Right lung (tissue), 10 donors: ENCODE data around the gene ACACA. TPM values are rescaled to one million over a fixed set of nuclear protein-coding genes. Genes with fewer than 3 reads are reported as not detected.
"Not testable (repeated sequence)": the region's sequence is repeated elsewhere in the genome, so short reads cannot be mapped to it uniquely, and the experiment has no call there.

Experiments used
- DNase-seq, 2 donors: peaks; one replicate each; pipeline ENCODE4 v3.0.0-alpha.2; 2013
- long read RNA-seq, 8 donors: transcript quantifications; one replicate each; lab custom pipeline, GENCODE V29; 2026
- polyA plus RNA-seq, 5 donors: library from polyadenylated mRNA; unstranded; fragments of 120-200 nt; gene quantifications; one replicate each; pipeline versions ENCODE4 v1.2.1 to v1.2.3, GENCODE V29; 2013; ENCODE audit warnings: inconsistent platforms in 1 of 5, low replicate concordance in 1 of 5; ENCODE audit not compliant: insufficient read length in 5 of 5, insufficient read depth in 1 of 5

Gene ACACA
- polyA plus RNA-seq: 10 to 100 TPM; 40.8 to 60.5 (median 49.2) TPM
- long read RNA-seq, donor 1, partial matches to known transcripts: 31 of 31 reads
- long read RNA-seq, donor 1, other reads (novel, unspliced or antisense): 0 of 31 reads
- long read RNA-seq, donor 2: 0 reads
- long read RNA-seq, donor 3, full-length matches to known transcripts: 1 of 1 reads
- long read RNA-seq, donor 3, partial matches to known transcripts: 0 of 1 reads
- long read RNA-seq, donor 3, other reads (novel, unspliced or antisense): 0 of 1 reads
- long read RNA-seq, donor 4: 0 reads
- long read RNA-seq, donor 5, partial matches to known transcripts: 0 of 1 reads
- long read RNA-seq, donor 5, other reads (novel, unspliced or antisense): 0 of 1 reads
- long read RNA-seq, donor 6, partial matches to known transcripts: 5 of 5 reads
- long read RNA-seq, donor 6, other reads (novel, unspliced or antisense): 0 of 5 reads
- long read RNA-seq, donor 7, partial matches to known transcripts: 13 of 13 reads
- long read RNA-seq, donor 7, other reads (novel, unspliced or antisense): 0 of 13 reads
- long read RNA-seq, donor 8: 0 reads

DNA sequence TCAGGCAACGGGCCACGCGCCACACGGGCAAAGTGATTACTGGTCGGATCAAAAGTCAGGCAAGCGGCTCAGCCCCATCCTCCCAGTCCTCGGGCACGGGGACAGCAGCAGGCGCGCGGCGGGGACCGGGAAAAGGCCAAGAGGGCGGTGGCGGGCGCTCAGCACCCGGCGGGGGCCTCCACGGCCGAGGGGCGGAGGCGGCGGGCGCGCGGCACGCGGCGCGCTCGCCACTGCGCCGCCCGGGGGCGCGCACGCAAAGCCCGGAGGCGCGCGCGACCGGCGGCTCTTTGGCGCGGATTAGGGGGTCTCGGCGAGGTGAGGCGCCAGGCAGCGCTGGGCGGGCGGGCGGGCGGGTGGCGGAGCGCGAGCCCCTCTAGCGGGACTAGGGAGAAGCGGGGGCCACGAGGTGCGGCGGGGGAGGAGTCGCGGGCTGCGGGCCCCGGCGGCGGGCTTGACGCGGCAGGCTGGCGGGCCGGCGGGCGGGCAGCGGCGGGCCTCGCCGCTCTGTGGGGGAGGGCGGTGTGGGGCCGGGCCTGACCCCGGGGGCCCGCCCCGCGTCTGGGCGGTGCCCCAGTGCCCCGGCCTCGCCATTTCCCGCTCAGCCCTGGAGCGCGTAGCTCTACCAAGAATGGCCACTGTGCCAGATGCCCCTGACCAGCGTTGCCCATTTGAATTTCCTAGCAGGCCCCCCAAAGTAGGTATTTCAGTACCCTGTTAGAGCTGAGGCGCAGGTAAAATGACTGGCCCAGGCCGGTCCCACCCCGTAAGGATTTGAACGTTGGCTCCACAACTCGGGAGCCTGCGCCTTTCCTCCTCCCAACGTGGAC is at the start of gene ACACA, which contains the start of gene TADA2A:
Gene ACACA (minus strand): TSS at position 202 of the 827 bp plus-strand sequence. CDS start 537 bp downstream, outside the sequence.
Gene TADA2A (plus strand): TSS at position 252 of the 827 bp plus-strand sequence. CDS start 4,480 bp downstream, outside the sequence.
- peak; percentile 66 to 75 for DNase-seq

DNA sequence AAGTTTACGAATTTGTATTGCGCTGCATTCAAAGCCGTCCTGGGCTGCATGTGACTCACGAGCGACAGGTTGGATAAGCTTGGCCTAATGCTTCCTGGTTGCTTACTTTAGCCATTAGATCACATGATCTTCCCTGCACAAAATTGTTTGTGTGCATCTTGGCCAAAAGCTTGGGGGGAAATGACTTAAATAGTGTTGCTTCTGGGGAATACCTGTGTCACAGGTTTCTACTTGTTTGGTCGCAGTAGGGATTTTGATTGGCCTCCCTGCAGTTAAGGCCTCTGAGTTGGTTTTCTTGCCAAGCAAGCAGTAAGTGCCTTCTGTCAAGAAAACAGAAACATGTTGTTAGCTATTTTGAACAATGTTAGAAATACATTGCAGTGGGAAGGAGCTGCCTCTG is 43.5 kb upstream of the ACACA start:
- no peak for DNase-seq

DNA sequence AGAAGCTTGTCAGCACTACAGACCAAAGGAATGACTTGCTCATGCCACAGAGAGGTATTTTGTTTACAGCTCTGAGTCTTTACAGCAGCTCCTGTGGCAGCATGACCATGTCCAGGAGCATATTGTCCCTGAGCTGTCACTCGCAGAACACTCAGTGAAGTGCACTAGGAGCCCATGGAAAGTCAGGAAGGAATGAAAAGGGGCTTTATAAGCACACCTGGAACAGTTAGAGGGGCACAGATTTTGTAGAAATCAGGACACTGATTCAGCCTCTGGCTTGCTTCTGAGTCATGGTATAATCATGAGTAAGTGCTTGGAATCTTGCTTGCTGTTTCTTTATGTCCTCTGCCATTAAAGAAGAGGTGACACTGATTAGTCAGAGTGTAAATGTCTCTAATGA is 41.0 kb upstream of the ACACA start:
- no peak for DNase-seq

GRCh38 chr17:37446027-37446426 is 39.4 kb upstream of the ACACA start:
- no peak for DNase-seq

GRCh38 chr17:37441369-37442014 is 34.9 kb upstream of the ACACA start:
- DNase-seq: not testable (repeated sequence)

DNA sequence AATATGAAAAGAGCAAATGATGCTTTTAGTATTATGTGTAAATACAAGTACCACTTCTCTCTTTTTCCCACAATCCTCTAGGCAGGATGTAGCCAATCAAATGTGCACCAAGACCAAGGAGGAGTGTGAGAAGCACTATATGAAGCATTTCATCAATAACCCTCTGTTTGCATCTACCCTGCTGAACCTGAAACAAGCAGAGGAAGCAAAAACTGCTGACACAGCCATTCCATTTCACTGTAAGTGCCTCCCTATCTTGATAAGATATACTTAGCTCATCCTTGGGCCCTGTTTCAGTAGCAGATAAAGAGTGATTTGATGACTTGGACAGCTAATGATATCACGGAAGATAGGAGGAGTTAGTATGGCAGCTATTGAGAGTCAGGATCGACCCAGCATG is 33.8 kb upstream of the ACACA start:
- DNase-seq: no peak

GRCh38 chr17:37438141-37438540 is 31.5 kb upstream of the ACACA start:
- no peak for DNase-seq

DNA sequence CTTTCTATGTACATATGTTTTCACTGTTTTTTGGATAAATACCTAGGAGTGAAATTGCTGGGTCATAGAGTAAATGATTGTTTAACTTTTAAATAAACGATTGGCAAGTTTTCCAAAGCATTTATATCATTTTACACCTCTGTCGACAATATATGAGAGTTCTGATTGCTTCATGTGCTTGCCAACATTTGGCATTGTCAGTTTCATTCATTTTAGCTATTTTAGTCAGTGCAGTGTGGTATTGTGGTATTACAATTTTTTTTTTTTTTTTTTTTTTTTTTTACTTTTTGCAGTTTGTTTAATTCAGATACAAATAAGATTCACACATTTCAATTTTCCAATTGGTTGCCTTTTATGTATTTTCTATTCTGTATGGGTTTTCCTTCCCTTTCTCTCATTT is 26.0 kb upstream of the ACACA start:
- DNase-seq: no peak

GRCh38 chr17:37430051-37430627 is 23.5 kb upstream of the ACACA start:
- DNase-seq: no peak

DNA sequence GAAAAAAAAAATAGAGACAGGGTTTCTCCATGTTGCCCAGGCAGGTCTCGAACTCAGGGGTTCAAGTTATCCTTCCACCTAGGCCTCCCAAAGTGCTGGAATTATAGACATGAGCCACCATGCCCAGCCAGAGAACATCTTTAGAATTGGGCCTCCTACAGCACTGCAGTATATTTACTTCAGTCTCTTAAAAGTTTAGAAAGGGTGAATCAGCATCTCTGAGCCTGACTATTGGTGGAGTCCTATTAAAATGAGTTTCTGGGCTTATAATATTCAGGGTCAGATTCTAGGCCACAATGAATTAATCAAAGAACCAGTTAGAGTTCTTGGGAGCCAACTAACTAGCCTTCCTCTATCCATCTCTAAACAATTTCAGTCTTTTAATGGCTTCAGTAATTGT is 22.8 kb upstream of the ACACA start:
- no peak for DNase-seq

GRCh38 chr17:37429039-37429438 is 22.4 kb upstream of the ACACA start:
- no peak for DNase-seq

- no peak for DNase-seq
Measured at GRCh38 chr17:37425268-37425667, 18.6 kb upstream of the ACACA start.

GRCh38 chr17:37422971-37423625 is 16.5 kb upstream of the ACACA start:
- no peak for DNase-seq

DNA sequence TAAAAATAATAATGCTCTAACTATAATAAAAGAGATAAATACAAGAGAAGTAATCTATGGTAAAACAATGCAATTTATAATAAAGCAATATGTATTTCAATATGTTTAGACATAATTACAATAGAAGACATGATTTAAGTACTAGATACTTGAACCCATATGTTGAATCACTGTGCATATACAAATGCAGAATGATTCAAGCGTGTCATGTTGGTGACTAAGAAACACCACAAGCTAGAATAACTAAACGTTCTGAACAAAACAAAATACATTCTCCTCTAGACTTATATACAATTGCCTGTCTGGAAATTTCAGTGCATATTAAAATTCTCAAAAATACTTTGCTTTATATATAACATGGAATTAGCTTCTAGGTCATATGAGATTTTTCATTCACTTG is 11.2 kb upstream of the ACACA start:
- no peak for DNase-seq

DNA sequence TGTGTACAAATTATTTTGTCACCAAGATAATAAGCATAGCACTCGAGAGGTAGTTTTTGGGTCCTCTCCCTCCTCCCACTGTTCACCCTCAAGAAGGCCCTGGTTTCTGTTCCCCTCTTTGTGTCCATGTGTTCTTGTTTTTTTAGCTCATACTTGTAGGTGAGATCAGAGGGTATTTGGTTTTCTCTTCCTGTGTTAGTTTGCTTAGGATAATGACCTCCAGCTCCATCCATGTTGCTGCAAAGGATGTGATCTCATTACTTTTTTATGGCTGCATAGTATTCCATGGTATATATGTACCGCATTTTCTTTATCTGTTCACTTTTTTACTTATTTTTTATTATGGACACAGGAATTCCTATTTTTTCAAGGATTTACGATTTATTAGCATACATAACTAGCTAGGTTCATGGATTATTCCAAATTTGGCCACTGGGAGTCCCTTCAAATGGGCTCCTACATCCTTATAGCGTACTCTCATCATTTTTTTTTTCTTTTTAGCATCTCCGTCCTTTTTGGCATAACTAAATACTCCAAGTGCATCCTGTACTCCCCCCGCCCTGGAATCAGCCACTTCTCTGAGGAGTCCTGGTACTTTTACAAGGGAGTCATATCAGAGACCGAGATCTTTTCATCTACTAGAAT is 7.4 kb upstream of the ACACA start:
- no peak for DNase-seq

DNA sequence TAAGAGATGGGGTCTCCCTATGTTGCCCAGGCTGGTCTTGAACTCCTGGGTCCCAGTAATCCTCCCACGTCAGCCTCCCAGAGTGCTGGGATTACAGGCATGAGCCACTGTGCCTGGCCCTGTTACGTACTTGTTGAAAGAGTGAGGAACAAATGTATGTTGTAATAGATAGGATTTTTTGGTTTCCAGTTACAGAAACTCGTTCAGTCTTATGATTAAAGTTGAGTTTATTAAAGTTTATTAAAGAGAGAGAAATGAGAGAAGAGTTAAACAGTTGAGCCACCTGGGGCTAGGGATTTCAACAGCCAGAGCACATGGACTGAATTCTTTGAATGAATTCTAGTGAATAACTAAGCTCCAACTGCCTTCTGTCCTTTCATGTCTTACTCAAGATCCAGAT is 3.7 kb upstream of the ACACA start:
- DNase-seq: no peak

DNA sequence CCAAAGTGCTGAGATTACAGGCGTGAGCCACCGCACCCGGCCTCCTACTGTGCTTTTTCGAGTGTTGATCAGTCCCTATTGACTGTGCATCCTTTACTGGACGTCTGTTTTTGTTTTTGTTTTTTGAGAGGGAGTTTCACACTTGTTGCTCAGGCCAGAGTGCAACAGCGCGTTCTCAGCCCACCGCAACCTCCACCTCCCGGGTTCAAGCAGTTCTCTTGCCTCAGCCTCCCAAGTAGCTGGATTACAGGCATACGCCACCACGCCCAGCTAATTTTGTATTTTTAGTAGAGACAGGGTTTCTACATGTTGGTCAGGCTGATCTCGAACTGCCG is 1.5 kb upstream of the ACACA start:
- DNase-seq: not testable (repeated sequence)

GRCh38 chr17:37405955-37406634 is 541 bp downstream of the ACACA start:
- peak in 1 of 2 donors; percentile 14 for DNase-seq

GRCh38 chr17:37405522-37405921 is 1.1 kb downstream of the ACACA start:
- not testable (repeated sequence) for DNase-seq

DNA sequence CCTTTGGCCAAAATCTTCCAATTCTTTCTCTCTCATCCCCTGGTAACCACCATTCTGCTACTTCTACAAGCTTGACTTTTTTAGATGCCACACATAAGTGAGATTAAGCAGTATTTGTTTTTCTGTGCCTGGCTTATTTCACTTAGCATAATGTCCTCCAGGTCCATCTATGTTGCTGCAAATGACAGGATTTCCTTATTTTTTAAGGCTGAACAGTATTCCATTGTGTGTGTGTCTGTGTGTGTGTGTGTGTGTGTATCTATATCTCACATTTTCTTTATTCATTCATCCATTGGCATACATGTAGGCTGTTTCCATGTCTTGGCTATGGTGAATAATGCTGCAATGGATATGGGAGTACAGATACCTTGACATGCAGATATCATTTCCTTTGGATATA is 6.1 kb downstream of the ACACA start:
- no peak for DNase-seq
